Fibroblast of skin of left quadriceps (primary cell): ENCODE results near the gene FAM193A.
A peak's percentile ranks its signal among the peaks of the same experiment; 100 is the strongest.
"Not testable (repeated sequence)": the region's sequence is repeated elsewhere in the genome, so short reads cannot be mapped to it uniquely, and the experiment has no call there.

Experiments
- DNase-seq, 2 experiments: peaks; one replicate each; pipeline ENCODE4 v3.0.0-alpha.2; 2013; ENCODE audit warnings: low read depth in 2 of 2

FAM193A gene

DNA sequence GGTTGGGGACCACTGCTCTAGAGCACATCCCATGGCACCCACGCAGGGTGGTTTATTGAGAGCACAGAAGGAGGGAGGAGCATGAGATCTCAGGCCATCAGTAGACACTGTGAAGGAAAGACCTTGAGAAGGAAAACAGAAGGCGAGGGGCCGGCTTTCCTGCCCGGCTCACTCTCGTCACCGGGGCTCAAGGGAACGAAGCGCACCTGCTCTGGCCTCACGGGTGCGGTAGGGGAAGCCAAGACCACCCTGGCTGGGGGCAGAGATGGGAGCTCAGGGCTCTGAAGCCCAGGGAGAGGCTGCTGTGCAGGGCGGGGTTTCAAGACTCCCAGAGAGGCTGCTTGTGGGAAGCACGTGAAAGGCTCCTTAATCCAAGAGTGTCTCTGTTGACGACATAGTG, 113.8 kb downstream of the FAM193A start:
- no peak for DNase-seq

DNA sequence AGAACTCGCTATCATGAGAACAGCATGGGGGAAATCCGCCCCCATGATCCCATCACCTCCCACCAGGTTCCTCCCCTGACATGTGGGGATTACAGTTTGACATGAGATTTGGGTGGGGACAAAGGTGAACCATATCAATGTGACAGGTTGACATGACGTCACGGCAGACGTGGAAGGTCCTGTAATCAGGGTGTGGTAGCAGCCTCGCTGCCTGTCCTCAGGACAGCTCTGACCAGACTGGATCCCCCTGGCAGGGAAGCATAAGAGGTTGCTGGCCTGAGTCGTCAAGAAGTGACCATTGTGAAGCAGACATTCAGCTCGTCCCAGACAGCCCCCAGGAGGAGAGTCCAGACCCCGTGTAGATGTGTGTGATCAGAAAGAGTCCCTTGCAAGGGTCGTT, 115.1 kb downstream of the FAM193A start:
- DNase-seq: no peak

DNA sequence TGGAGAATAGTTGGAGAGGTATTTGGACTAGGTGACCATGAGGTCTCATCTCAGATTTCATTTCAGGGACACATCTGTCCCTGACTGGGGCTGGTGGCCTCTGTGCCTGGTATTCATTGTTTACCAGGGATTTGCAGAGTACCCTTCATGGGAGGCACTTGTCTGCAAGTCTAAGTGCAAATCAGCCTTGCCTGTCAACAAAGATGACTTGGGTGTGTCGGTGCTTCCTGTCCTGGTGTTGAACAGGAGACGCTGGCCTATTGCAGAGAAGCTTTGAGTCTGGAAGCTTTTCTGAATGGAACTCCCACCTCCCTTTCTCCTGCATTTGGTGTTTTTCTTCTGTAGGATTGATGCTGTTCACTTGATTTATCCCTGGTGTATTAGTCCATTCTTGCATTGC, 115.6 kb downstream of the FAM193A start:
- DNase-seq: no peak

DNA sequence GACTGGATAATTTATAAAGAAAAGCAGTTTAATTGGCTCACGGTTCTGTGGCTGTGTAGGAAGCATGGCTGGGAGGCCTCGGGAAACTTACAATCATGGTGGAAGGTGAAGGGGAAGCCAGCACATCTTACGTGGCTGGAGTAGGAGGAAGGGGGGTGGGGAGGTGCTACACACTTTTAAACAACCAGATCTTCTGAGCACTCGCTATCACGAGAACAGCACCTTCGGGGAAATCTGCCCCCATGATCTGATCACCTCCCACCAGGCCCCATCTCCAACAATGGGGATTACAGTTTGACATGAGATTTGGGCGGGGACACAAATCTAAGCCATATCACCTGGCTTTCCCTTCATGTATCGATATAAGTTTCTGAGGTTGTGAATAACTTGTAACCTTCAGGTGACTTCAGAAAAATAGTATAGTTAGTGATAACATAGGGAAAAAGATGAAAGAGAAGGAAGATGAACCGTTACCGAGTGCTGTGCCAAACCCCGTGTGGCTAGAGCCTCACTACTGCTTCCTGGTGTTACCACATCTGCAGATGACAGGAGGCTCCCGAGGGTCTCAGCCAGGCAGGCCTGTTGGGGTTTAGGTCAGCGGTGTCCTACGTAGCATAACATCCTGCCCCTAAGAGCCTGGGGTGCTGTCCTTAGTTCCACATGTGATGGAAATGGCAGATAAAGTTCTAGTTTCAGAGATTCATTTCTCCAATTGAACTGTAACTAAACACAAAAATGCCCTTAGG, 116.1 kb downstream of the FAM193A start:
- DNase-seq: no peak

DNA sequence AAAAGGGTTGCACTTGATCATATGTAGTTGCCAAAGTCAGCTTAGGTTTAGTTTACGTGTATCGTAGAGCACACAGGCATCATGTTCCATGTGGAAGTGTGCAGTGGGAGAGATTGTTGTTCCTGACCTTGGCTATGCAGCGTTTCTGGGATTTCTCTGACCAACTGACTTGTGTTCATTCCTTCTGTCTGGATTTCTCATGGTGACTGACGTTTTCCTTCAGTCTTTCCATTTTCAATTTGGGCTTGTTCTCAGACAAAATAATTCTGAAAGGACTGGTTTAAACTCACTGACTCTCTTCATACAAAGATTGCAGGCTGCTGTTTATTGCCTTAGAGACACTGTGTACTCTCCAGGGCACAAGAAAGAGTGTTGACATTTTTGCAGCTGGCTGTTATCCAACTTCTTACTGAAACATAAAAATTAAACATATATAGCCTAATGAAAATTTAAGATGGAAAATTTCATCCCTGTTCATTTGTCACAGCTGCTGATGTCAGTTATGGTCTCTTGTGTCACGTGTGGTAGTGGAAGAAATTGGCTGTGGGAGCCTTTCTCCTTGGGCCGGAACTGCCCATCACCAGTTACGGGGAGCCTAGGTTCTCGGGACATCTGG, 124.3 kb downstream of the FAM193A start:
- no peak for DNase-seq

DNA sequence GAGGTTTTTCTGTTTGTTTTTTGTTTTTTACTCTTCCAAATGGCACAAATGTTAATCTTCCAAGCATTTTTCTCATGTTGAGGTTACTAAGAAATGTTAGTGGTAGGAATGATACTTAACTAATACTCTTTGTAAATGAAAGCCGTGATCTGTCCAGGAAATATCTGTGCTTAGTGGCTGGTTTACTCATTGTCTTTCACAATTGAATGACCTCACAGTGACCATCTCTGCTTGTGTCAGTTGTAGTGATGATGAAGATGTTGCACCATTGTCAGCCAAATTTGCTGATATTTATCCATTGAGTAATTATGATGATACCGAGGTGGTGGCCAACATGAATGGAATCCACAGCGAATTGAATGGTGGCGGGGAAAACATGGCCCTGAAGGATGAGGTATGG, 126.2 kb downstream of the FAM193A start:
- DNase-seq: peak; percentile 34 to 35

DNA sequence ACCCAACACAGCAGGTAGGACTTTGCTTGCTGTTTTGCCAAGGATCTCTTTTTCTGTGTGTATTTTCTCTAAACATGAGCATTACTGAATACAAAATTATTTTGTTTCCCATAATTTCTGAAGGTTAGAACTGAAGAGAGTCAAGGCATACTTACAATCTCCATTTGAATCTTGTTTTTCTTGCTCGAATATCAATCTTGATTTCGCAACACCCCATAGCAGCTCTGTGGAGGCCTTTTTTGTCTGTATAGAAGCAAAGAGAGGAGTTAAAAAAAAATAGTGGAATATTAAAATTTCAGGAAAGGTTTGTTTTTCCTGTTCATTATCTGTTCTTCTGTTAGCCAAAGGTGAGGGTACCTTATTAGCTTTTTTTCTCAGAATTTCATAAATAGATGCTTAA, 126.8 kb downstream of the FAM193A start:
- DNase-seq: no peak

DNA sequence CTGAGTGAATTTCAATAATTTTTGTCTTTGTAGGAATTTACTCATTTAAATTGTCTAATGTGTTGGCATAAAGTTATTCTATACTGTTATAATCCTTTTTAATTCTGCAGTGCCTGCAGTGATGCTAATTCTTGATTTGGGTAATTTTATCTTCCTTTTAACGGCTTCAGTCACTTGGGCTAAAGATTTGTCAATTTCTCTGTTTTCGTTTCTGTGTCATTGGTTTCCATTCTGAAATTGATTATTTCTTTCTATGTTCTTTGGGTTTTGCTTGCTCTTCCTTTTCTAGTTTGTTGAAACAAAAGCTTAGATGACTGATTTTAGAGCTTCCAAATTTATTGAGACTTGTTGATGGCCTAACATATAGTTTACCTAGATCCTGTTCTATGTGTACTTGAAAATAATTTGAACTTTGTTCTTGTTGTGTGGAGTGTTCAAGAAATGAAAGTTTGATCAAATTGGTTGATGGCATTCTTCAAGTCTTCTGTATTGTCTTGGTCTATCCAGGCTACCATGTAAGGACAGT, 130.3 kb downstream of the FAM193A start:
- no peak for DNase-seq

DNA sequence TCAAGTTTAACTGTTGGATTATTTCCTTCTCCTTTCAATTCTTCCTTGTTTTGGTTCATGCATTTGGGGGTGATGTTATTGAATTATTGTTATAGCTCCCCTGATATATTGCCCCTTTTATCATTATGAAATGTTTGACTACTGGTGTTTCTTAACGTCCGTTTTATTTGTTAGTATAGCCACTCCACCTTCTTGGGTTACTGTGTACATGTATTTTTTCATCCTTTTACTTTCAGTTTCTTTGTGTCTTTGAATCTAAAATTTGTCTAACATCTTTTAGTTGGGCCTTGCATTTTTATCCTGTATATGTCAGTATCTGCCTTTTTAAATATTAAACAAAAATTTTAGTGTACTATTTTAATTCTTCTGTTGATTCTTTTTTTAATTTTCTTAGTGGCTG, 131.0 kb downstream of the FAM193A start:
- no peak for DNase-seq

DNA sequence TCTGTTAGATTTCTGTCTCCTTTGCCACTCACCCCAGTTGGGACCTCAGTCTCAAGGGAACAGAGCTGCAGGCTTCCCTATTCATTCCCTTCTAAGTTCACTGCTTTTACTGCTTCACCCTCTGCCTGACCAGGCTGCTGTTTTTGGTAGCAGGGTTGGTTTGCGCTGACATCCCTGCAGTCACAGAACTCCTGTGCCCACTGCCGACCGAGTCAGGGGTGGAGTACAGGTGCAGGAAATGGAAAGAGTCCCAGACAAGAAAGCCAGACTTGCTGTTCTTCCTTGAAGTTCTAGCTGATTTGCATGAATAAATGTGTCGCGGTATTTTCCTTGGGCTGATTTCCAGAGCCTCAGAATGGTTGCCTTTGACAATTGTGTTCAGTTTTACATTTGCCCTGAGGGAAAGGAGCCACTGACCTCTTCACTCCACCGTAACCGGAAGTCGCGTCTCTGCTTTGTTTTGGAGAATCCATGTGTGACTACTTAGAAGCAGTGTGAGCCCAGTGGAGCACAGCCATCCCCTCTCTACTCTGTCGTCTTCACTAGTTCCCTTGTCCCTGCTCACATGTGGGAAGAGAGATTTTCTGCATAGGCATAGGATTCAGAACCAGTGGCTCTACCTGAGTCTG, 134.9 kb downstream of the FAM193A start:
- no peak for DNase-seq

DNA sequence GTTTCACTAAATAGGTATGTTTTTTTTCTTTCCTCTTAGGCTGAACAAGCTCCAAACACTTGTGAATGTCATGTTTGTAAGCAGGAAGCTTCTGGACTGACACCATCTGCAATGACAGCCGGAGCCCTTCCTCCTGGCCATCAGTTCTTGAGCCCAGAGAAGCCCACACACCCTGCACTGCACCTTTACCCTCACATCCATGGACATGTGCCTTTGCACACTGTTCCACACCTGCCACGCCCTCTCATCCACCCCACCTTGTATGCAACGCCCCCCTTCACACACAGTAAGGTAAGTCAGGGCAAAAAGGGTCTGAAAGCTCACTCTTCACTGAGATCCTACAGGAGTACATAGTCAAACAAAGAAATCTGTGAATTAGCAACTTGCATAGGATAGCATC, 135.6 kb downstream of the FAM193A start:
- no peak for DNase-seq

DNA sequence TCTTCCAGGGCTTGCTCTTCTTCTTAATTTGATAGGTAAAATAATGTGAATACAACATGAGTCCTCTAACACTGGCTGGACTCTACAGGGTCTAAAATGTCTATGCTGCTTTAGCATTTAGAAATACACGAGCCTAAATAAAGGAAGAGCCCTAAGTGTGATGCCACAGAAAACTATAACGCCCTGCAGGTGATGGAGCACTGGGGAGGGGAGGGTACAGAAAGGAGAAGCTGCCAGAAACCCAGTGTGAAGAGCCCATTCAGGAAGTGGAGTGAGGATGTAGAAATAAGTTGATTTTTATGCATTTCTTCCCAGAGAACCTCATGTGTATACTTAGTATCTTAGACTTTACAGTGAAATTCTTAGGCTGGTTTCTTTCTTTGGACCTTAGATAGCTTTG, 136.3 kb downstream of the FAM193A start:
- no peak for DNase-seq

DNA sequence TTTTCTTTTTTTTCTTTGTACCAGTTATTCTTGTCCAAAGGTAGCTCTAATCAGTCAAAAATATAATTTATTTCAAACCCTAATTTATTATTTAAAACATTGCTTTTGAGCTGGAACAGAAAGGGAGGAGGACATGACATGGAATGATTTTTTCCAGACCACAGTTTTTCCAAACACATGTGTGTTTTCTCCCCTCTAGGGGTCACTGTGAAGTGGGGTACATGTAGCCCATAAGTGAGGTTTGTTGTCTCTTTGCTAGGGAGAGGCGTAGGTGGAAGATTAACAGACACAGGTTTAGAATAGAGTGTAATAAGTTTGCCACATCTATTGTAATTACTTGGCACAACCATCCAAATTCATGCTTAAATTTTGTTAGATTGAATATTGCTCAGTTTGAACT, 136.7 kb downstream of the FAM193A start:
- no peak for DNase-seq

DNA sequence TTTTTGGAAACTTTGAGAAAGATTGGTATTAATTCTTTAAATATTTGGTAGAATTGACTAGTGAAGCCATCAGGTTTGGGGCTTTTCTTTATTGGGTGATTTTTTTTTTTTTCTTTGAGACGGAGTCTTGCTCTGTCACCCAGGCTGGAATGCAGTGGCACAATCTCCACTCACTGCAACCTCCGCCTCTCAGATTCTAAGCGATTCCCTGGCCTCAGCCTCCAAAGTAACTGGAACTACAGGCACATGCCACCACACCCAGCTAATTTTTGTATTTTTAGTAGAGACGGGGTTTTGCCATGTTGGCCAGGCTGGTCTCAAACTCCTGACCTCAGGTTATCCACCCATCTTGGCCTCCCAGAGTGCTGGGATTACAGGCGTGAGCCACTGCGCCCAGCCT, 143.3 kb downstream of the FAM193A start:
- DNase-seq: not testable (repeated sequence)

DNA sequence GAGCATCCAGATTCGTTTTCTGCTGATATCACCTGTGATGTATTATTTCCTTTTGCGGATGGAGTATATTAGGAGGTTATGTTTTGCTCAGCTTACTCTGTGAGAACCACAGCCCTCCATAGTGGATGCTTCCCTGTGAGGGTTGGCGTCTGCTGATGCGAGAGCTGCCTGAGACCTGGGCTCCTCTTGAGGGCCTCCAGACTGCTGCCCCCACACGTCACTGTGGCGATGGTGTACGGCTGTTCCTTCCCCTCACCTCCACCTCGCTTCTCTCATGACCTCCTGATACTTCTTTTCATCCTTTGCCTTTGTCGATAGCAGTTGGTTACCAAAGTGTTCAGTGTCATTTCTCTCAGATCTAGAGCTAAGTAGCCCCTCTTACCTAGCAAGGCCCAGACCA, 148.0 kb downstream of the FAM193A start:
- no peak for DNase-seq

DNA sequence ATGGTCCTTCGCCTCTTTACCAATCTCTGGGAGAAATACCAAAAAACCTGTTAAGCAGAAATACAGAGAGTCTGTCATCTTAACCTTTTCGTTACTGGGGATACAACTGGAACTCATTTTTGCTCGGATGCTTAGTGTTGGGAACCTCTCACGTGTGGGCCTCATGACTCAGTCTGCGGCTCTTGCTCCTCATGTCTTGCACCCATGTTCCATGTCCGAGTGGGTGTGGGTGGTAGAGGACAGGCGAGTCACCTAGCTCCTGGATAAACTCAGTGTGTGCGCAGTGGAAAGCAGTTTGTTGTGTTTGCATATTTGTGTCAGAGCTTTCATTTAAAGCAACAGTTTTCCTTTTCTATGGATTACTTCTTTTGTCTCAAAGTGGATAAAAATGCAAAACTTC, 149.1 kb downstream of the FAM193A start:
- DNase-seq: no peak

DNA sequence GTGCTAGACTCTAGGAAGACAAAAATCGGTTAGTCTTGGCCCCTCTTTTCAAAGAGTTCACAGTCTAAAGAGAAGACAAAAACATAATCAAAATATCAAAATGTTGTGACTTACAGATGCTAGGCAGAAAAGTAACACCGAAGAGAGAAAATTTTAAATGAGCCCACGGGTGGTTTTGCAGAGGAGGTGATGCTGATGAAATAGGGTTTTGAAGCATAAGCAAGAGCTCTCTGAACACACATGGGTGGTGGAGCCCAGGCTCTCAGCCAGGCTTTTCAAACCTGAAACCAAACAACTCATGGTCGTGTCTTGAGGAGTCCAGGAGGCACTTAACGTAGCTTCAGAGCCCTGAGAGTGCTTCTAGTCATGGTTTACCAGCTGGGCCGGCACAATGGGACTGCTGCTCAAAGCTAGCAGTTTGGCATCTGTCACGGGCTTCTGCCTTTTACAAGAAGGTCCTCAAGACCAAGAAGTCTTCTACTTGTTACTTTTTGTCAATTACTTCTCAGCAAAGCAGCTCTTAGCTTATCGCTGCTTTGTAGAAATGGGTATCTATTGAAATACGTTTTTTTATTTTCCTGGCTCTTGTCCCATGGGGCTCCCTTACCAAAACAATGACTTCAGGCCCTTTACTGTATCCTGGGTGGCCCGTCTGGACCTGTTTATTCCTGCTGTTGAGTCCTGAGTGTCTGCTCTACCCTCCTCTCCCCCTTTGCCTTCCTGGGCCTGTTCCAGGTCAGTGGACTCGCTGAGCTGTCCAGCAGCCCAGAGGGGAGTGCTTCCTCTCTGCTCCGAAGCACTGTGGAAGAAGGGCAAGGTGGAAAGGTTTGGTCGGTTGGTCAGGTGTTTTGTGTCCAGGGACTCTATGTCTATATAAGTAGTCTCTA, 150.2 kb downstream of the FAM193A start:
- DNase-seq: no peak

DNA sequence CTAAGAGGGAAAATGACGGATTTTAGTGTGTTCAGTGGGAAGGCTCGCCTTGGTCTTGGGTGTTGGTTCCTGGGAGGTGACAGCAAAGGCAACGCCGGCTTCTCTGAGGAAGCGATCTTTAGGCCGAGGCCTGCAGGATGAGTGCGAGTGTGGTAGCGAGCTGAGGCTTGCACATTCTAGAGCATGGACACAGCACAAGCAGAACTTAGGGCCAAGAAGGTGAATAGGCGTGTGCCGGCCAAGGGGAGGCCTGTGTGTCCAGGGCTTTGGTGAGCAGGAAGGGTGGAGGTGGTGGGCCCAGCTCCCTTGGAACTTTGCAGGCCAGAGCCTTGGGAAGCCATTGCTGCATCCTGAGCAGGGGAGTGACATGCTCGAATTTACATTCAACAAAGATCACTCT, 151.8 kb downstream of the FAM193A start:
- DNase-seq: no peak

DNA sequence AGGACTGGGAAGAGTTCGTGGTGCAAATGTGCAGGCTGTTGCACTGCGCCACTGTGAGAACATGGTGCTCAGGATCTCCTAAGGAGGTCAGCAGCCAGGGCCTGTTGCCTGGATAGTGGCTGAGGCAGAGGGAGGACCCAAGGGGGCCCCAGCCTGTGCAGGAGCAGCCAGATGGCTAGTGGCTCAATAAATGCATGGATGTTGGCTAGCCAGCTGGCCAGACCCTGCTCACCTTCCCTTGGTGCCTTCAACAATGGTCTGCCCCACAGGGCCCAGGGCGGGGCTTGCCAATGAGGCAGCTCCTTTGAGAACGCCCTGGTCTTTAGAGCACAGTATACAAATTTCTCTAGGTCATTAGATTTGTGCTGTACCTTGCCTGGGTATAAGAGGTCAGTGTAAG, 152.2 kb downstream of the FAM193A start:
- DNase-seq: no peak

DNA sequence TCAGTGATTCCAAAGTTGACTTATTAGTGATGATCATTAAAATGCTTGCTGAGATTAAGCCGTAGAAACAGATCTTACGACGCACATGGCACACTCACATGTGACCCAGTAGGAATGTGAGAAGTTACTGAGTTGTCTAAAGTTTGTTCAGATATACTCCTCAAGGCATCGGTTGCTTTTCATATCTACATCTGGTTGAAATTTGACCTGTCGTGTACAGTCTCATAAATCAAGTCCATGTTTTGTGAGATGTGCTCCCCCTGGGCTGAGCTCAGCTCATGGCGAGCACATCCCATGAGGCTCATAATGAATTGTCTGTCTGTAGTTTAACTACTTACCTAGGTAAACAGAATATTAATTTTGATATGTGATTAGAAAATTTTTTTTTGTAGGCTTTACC, 152.7 kb downstream of the FAM193A start:
- peak; percentile 22 to 25 for DNase-seq

DNA sequence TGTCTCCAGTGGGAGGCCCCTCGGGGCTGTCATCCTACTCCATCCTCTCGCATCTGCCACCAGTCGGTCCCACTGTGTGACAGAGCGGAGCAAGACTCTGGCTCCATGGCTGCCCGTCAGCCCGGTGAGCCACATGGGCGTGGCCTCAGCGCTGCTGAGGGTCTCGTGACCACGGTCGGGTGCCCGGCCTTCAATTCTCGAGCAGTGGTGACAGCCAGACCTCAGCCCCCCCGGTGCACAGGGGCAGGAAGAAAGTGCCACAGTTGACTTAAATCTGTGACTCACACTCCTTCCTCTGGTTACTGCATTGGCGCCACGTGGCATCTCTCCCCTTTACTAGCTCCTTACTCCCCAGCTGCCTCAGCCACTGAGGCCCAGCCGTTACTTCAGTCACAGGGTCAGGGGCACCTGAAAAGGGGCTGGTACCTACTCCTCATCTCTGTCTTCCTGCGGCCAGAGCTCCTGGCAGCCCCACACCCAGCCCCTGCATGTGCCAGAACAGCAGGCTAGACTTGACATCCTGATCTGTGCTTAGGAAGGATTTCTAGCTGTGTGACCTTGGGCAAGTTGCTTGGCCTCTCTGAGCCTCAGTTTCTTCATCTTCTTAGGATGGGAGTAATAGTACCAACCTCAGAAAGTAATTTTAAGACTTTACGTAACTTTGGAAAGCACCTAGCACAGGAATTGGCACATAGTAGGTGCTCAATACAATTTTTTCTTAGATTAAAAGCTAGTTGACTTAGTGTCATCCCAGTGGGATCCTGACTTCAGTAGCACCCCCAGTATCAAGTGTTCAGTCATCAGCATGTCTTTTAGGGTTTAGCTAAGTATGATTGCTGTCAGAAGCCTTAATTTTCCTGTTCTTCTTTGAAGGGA, 153.6 kb downstream of the FAM193A start:
- no peak for DNase-seq
